Measurements from ENCODE around the gene C1orf21. TPM values are rescaled to one million over a fixed set of nuclear protein-coding genes. Genes with fewer than 3 reads are reported as not detected.

The C1orf21 gene
- polyA plus RNA-seq, 1 of the 3 experiments (the other 2 are of a cell fraction): 4.8 TPM

DNA sequence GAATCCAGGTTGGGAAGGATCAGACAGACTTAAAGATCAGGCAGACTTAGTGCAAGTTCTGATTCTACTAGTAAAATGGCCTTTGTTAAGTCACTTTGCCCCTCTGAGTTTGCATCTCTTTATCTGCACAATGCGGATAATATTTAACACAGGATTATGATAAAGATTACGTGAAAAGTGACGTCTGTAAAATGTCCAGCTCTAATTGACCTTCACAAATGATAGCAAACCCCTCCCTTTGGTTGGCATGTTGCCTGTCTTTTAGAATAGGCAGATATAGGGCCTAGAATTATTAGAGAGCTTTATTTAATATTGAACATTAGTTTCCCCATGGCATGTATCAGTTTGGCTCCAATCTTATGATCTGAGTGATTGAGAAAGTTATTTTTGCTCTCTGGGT, 55.4 kb downstream of the C1orf21 start:
- H3K4me2 ChIP-seq: no peak overlapping the region
- 76% methylated on average over 3 of the region's 3 CpGs for WGBS (ENCODE audit: low lambda C conversion rate)
- CTCF ChIA-PET: interaction anchor here (1.0 to 1.5 kb wide), 4 partner anchors 15 to 250 kb away, joined by 3 to 4 read pairs (median 3); no protein-coding TSS in a partner anchor
- TF ChIP-seq POLR2AphosphoS5 (IDR thresholded peaks at IDR 0.05; ENCODE audit: low read depth, low read length) (no peak), EP300 (IDR thresholded peaks at IDR 0.05; ENCODE audit: borderline replicate concordance in 1 of 2, low read depth in 1 of 2, low read length in 1 of 2) (peak in 1 of 2 experiments; percentile 64; a peak in 2 of 4 replicates), JUND (IDR thresholded peaks at IDR 0.05) (no peak), FOXM1 (IDR thresholded peaks at IDR 0.05; ENCODE audit: low read depth) (no peak), NFIC (IDR thresholded peaks at IDR 0.05; ENCODE audit: borderline replicate concordance) (no peak), MEF2A (IDR thresholded peaks at IDR 0.05; ENCODE audit: borderline replicate concordance, low read depth) (no peak), TCF12 (IDR thresholded peaks at IDR 0.05) (no peak), GATA2 (CRISPR knock-in tag; IDR thresholded peaks at IDR 0.05) (peak; percentile 47), SIN3A (IDR thresholded peaks at IDR 0.05; ENCODE audit: borderline replicate concordance, low read depth, low read length) (no peak), RCOR1 (IDR thresholded peaks at IDR 0.05; ENCODE audit: low read length) (no peak), CHD2 (IDR thresholded peaks at IDR 0.05; ENCODE audit: low read length, partially characterized antibody) (peak; percentile 9), TAF1 (IDR thresholded peaks at IDR 0.05; ENCODE audit: borderline replicate concordance, low read depth, low read length) (no peak), NRF1 (IDR thresholded peaks at IDR 0.05; ENCODE audit: low read depth, low read length) (no peak), TEAD4 (IDR thresholded peaks at IDR 0.05; ENCODE audit: borderline replicate concordance, insufficient read depth) (no peak), RXRA (IDR thresholded peaks at IDR 0.05; ENCODE audit: borderline replicate concordance, low read depth) (no peak), ELF1 (IDR thresholded peaks at IDR 0.05) (no peak), REST (IDR thresholded peaks at IDR 0.05; ENCODE audit: low read depth, low read length) (no peak), FOSL2 (IDR thresholded peaks at IDR 0.05; ENCODE audit: borderline replicate concordance, low read depth) (no peak), SMC3 (IDR thresholded peaks at IDR 0.05; ENCODE audit: low read depth, low read length) (no peak), IRF3 (IDR thresholded peaks at IDR 0.05; ENCODE audit: low read depth, low read length) (no peak), PBX3 (IDR thresholded peaks at IDR 0.05) (no peak)
- TF ChIP-seq, protein P1, sequence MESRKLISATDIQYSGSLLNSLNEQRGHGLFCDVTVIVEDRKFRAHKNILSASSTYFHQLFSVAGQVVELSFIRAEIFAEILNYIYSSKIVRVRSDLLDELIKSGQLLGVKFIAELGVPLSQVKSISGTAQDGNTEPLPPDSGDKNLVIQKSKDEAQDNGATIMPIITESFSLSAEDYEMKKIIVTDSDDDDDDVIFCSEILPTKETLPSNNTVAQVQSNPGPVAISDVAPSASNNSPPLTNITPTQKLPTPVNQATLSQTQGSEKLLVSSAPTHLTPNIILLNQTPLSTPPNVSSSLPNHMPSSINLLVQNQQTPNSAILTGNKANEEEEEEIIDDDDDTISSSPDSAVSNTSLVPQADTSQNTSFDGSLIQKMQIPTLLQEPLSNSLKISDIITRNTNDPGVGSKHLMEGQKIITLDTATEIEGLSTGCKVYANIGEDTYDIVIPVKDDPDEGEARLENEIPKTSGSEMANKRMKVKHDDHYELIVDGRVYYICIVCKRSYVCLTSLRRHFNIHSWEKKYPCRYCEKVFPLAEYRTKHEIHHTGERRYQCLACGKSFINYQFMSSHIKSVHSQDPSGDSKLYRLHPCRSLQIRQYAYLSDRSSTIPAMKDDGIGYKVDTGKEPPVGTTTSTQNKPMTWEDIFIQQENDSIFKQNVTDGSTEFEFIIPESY (IDR thresholded peaks at IDR 0.05; ENCODE audit: borderline replicate concordance, low read depth): no peak
- TF ChIP-seq, protein P2, sequence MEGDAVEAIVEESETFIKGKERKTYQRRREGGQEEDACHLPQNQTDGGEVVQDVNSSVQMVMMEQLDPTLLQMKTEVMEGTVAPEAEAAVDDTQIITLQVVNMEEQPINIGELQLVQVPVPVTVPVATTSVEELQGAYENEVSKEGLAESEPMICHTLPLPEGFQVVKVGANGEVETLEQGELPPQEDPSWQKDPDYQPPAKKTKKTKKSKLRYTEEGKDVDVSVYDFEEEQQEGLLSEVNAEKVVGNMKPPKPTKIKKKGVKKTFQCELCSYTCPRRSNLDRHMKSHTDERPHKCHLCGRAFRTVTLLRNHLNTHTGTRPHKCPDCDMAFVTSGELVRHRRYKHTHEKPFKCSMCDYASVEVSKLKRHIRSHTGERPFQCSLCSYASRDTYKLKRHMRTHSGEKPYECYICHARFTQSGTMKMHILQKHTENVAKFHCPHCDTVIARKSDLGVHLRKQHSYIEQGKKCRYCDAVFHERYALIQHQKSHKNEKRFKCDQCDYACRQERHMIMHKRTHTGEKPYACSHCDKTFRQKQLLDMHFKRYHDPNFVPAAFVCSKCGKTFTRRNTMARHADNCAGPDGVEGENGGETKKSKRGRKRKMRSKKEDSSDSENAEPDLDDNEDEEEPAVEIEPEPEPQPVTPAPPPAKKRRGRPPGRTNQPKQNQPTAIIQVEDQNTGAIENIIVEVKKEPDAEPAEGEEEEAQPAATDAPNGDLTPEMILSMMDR (IDR thresholded peaks at IDR 0.05): no peak
- TF ChIP-seq, protein P3, sequence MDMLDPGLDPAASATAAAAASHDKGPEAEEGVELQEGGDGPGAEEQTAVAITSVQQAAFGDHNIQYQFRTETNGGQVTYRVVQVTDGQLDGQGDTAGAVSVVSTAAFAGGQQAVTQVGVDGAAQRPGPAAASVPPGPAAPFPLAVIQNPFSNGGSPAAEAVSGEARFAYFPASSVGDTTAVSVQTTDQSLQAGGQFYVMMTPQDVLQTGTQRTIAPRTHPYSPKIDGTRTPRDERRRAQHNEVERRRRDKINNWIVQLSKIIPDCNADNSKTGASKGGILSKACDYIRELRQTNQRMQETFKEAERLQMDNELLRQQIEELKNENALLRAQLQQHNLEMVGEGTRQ (IDR thresholded peaks at IDR 0.05; ENCODE audit: borderline replicate concordance, low read depth, low read length): no peak

More for the DNA sequence above, 55.4 kb downstream of the C1orf21 start:
- H3K4me3 ChIP-seq (ENCODE audit: low read depth in 2 of 2, low read length in 1 of 2): no peak overlapping the region
- no peak overlapping the region for H2AFZ ChIP-seq (ENCODE audit: low read depth)
- no peaks in the 10 kb centered on the region for H4K20me1 ChIP-seq (ENCODE audit: insufficient read depth)
- no peaks in the 10 kb centered on the region for H3K79me2 ChIP-seq (ENCODE audit: insufficient read depth)
- H3K9me3 ChIP-seq: no peaks in the 10 kb centered on the region
- POLR2A ChIA-PET: no interaction called here
- no peak overlapping the region for H3K27ac ChIP-seq (ENCODE audit: low read depth in 2 of 2, low read length in 1 of 2)
- no peak overlapping the region for H3K9ac ChIP-seq
- no peaks in the 10 kb centered on the region for H3K9me2 ChIP-seq
- H3K27me3 ChIP-seq (ENCODE audit: insufficient read depth): no peaks in the 10 kb centered on the region
- peak; percentile 11 for DNase-seq
- H3K4me1 ChIP-seq (ENCODE audit: control insufficient read depth in 1 of 2, insufficient read depth in 2 of 2, low read depth in 1 of 2, low read length in 1 of 2): peaks cover 0 to 11% of the 10 kb centered on the region in 2 experiments; a peak in 2 of 4 replicates
- no peaks in the 10 kb centered on the region for H3F3A ChIP-seq (replicated peaks; ENCODE audit: insufficient read depth)
- no peaks in the 10 kb centered on the region for H3K36me3 ChIP-seq (replicated peaks in 1 of 2; ENCODE audit: control insufficient read depth in 1 of 2, insufficient read depth in 2 of 2, low read length in 1 of 2)

Measured in SK-N-SH (cell line).